Activated T-cell treated with anti-CD3 and anti-CD28 coated beads for 48 hours (primary cell): ENCODE results near the gene PCSK4.

Experiments
- DNase-seq: peaks from one replicate; pipeline ENCODE4 v3.0.0-alpha.2; 2020; ENCODE audit warnings: low read depth

PCSK4 gene

GRCh38 chr19:1470055-1470304 lies 20.2 kb downstream of the PCSK4 start:
- no peak for DNase-seq

GRCh38 chr19:1469255-1470054 lies 20.7 kb downstream of the PCSK4 start:
- no peak for DNase-seq

- DNase-seq, result peak; percentile 52
Measured at GRCh38 chr19:1468821-1469254, 21.3 kb downstream of the PCSK4 start.

GRCh38 chr19:1468274-1468820 lies 21.8 kb downstream of the PCSK4 start:
- DNase-seq, result no peak

GRCh38 chr19:1467490-1468273 lies 22.5 kb downstream of the PCSK4 start:
- DNase-seq, result no peak

GRCh38 chr19:1467215-1467489 lies 23.0 kb downstream of the PCSK4 start:
- DNase-seq, result no peak

- DNase-seq, result no peak
Measured at GRCh38 chr19:1466461-1467214, 23.5 kb downstream of the PCSK4 start.

- DNase-seq, result no peak
Measured at GRCh38 chr19:1466018-1466460, 24.1 kb downstream of the PCSK4 start.

- DNase-seq, result no peak
Measured at GRCh38 chr19:1465191-1466016, 24.7 kb downstream of the PCSK4 start.

GRCh38 chr19:1461862-1462261 lies 28.3 kb downstream of the PCSK4 start:
- DNase-seq, result no peak

GRCh38 chr19:1460033-1460995 lies 29.8 kb downstream of the PCSK4 start:
- DNase-seq, result no peak

GRCh38 chr19:1459479-1459878 lies 30.7 kb downstream of the PCSK4 start:
- DNase-seq, result no peak

GRCh38 chr19:1457892-1458291 lies 32.3 kb downstream of the PCSK4 start:
- DNase-seq, result no peak

GRCh38 chr19:1457031-1457739 lies 33.0 kb downstream of the PCSK4 start:
- no peak for DNase-seq

- DNase-seq, result no peak
Measured at GRCh38 chr19:1456121-1456900, 33.8 kb downstream of the PCSK4 start.

GRCh38 chr19:1455336-1456120 lies 34.6 kb downstream of the PCSK4 start:
- peak; percentile 64 for DNase-seq

GRCh38 chr19:1455002-1455335 lies 35.2 kb downstream of the PCSK4 start:
- no peak for DNase-seq

GRCh38 chr19:1453525-1454364 lies 36.4 kb downstream of the PCSK4 start:
- no peak for DNase-seq
